Stimulated activated CD8-positive, alpha-beta memory T cell treated with anti-CD3 and anti-CD28 coated beads, Interleukin-15, amount 100 ng/mL, for 1 hour (primary cell): ENCODE results near the gene PPP1R14B.
A peak's percentile ranks its signal among the peaks of the same experiment; 100 is the strongest.

Experiments
- DNase-seq: peaks from one replicate; pipeline ENCODE4 v3.0.0-alpha.2; 2020; ENCODE audit warnings: low read depth

The PPP1R14B gene

DNA sequence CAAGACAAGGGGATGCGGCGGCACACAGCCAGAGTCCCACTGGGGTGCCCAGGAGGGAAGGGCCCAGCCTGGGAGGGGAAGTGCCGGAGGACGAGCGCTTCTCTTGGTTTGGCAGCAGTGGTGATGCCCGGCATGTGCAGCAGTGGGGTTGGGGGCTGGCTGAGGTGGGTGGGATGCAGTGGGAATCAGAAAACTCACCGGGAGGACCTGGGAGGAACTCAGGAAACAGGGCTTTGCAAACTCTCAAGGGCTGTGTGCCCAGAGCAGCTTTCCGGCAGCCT is 37.2 kb downstream of the PPP1R14B start:
- no peak for DNase-seq

DNA sequence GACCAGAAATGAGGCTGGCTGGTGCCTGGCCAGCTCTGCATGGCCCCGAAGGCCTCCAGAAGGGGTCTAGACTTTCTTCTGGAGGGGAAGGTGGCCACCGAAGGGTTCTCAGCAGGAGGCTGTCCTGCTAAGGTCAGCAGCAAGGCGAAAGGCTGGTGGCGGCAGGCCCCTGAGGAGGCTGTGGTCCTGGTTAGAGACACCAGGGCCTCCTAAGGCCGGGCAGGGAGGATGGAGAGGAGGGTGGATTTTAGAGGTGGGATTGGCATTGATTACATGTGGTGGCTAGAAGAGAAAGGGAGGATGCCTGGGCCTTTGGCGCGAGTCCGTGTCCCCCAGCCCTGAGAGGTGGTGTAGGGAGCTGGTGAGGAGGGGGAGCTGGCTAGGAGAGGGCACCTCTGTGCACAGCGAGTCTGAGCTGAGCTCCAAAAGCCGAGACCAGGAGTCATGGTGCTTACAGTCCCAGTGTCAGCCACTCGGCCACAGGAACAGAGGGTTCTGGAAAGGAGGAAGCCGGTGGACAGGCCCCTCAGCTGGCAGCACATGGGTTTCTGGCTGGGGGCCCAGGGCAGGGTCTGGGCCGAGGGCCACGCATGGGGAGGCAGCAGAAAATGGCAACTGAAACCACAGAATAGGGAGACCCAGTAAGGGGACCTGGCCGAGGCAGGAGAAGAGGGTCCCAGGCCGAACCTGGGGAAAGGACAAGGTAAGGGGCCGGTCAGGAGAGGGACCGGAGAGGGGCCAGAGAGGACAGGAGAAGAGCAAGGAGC is 37.8 kb downstream of the PPP1R14B start:
- DNase-seq = no peak

DNA sequence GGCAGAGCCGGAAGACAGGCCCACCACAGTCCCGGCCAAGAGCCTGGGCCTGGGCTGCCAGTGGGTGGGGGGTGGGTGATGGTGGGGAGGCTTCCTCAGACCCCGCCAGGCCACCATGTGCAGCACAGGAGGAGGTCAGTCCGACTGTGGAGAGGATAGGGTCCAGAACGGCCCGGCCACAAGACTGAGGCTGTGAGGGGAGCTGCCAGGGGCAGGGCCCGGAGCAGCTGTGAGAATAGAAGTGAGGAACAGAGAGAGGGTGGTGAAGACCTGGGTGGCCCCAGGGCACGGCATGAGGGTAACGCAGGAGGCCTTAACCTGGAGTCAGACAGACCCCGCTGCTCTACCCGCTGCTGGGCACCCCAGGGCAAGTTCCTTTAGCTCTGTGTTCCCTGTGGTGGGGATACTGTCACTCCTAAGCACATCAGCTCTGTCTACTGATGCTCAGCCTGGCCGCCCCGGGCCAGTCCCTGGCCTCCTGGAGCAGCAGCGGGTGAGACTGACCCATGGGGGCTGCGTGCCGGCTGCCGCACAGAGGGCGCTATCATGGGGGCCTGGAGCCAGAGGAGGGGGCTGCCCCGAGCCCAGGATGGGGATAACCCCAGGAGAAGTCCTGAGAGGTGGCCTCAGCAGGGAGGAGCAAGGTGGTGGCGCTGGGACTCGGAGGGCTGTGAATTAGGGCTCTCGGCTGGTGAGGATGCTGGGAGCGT is 38.5 kb downstream of the PPP1R14B start:
- no peak for DNase-seq

GRCh38 chr11:64207256-64208085 is 39.3 kb downstream of the PPP1R14B start:
- DNase-seq = peak; percentile 50

DNA sequence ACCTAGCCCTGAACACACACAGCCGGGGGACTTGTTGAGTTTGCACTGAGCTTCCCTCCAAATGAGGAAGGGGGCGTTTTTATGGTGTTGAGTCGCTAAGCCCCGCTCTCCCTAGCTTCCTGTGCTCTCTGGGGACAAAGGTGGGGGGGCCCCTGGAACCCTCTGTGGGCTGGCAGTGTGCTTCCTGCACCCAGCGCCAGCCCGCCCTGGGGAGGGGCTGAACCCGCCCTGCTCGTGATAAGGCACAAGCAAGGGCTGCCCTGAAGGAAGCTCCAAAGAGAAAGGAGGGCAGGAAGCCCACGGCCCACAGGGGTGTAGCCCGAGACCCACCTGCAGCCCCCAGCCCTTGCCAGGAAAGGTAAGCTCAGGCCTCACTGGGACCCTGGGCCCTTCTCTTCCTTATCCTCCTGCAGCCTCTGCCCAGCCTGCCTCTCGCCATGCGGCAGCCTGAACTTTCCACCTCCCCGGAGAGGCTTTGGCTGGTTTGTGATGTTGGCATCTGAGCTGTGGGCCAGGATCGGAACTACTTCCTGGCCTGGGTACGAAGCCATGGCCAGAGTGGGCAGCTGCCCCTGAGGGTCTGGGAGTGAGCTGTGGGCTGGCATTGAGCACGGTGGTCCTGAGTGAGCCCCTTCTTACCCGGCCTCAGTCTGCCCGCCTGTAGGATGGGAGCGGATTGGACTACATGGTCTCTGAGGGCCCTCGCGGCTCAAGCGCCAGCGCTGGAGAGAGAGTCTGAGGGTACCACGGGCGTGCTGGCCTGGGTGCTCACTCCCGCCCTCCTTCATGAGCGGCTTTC is 40.1 kb downstream of the PPP1R14B start, which contains the start of gene FERMT3:
FERMT3 (plus strand) TSS at position 265 of the 799 bp plus-strand sequence. CDS start 644 bp downstream, outside the sequence.
- DNase-seq = no peak

GRCh38 chr11:64204464-64204989 is 42.2 kb downstream of the PPP1R14B start:
- DNase-seq = peak; percentile 70

DNA sequence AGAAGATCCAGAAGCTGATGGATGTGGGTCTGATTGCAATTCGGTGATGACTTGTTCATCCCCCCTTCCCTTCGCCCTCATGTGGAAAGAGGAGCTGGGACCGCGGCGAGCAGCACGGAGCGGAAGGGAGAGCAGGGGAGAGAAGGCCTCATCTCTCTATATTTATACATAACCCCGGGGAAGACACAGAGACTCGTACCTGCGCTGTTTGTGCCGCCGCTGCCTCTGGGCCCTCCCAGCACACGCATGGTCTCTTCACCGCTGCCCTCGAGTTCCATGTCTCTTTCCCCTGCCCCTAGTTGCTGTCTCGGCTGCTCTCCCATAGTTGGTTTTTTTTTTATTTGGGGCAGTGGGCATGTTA is 42.7 kb downstream of the PPP1R14B start:
- no peak for DNase-seq

GRCh38 chr11:64203421-64204079 is 43.2 kb downstream of the PPP1R14B start:
- no peak for DNase-seq

DNA sequence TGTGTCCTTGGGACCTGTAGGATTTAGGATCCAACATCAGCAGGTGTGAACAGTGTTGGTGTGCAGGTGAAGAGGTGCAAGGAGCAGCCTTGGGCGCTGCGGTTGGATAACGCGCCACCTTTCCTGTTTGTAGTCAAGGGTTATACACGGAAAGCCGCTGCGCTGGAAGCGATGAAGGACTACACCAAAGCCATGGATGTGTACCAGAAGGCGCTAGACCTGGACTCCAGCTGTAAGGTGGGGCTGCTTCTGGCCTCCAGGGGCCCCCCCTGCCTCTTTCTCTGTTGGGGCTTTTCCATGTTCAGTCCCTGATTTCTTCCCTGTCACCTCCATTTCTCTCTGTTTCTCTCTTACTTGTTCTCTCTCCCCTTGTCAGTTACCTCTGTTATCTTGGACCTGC is 43.8 kb downstream of the PPP1R14B start:
- no peak for DNase-seq

- DNase-seq = no peak
These were observed 45.2 kb downstream of the PPP1R14B start for GRCh38 chr11:64201543-64201942.

- no peak for DNase-seq
These were observed 48.2 kb downstream of the PPP1R14B start for GRCh38 chr11:64198511-64198910.

DNA sequence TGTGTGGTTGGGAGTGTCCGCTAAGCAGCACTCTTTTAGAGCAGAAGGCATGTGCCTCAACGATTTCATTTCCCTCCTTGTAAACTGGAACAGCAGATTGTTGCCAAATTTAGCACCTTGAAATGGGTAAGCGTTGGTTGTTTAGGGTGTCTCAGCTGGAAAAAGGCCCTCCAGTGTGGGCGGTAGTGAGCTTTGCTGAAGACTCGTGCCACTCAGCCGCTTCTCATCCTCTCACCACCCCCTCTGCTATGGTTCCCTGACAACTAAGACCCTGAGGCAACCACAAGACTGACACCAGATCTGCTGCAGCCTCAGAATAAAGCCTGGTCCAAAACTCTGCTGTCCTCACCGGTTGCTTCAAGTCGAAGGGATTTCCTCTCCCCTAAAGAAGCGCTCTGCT is 50.1 kb downstream of the PPP1R14B start:
- DNase-seq = no peak
